GM21515 (cell line): ENCODE results near the gene PAX5.
A peak's percentile ranks its signal among the peaks of the same experiment; 100 is the strongest.
"Not testable (repeated sequence)": the region's sequence is repeated elsewhere in the genome, so short reads cannot be mapped to it uniquely, and the experiment has no call there.

ENCODE experiments used
- ATAC-seq: cut with Tn5 transposase; IDR thresholded peaks from one replicate; pipeline ENCODE4 v1.9.1; 2021; ENCODE audit not compliant: unreplicated experiment

PAX5 gene

GRCh38 chr9:37033682-37034304 is at the start of gene PAX5:
Gene PAX5, minus strand, starts transcription at chr9:37034268. Its CDS starts 237 bp downstream, at chr9:37034031.
- ATAC-seq = no peak

- no peak for ATAC-seq
These were observed 49.6 kb upstream of the PAX5 start for GRCh38 chr9:37083654-37084053.

- no peak for ATAC-seq
These were observed 48.2 kb upstream of the PAX5 start for GRCh38 chr9:37082214-37082765.

GRCh38 chr9:37081507-37081906 is 47.4 kb upstream of the PAX5 start:
- not testable (repeated sequence) for ATAC-seq

- ATAC-seq = peak; percentile 18
These were observed 46.1 kb upstream of the PAX5 start for GRCh38 chr9:37080165-37080628.

GRCh38 chr9:37079370-37080164 is 45.5 kb upstream of the PAX5 start:
- peak; percentile 90 for ATAC-seq

GRCh38 chr9:37074790-37075189 is 40.7 kb upstream of the PAX5 start:
- not testable (repeated sequence) for ATAC-seq

GRCh38 chr9:37066139-37066725 is 32.2 kb upstream of the PAX5 start:
- ATAC-seq = peak; percentile 90

- ATAC-seq = no peak
These were observed 28.3 kb upstream of the PAX5 start for GRCh38 chr9:37062336-37062735.

- ATAC-seq = no peak
These were observed 27.7 kb upstream of the PAX5 start for GRCh38 chr9:37061768-37062167.

GRCh38 chr9:37060833-37061232 is 26.8 kb upstream of the PAX5 start:
- no peak for ATAC-seq

- no peak for ATAC-seq
These were observed 22.2 kb upstream of the PAX5 start for GRCh38 chr9:37056046-37056920.

- ATAC-seq = not testable (repeated sequence)
These were observed 20.3 kb upstream of the PAX5 start for GRCh38 chr9:37054363-37054720.

GRCh38 chr9:37053684-37054362 is 19.8 kb upstream of the PAX5 start:
- no peak for ATAC-seq

- no peak for ATAC-seq
These were observed 12.6 kb upstream of the PAX5 start for GRCh38 chr9:37046683-37047082.

- no peak for ATAC-seq
These were observed 8.4 kb upstream of the PAX5 start for GRCh38 chr9:37042421-37042820.

- no peak for ATAC-seq
These were observed 6.5 kb upstream of the PAX5 start for GRCh38 chr9:37040508-37041127.

- ATAC-seq = no peak
These were observed 4.9 kb upstream of the PAX5 start for GRCh38 chr9:37038943-37039464.

GRCh38 chr9:37038302-37038942 is 4.4 kb upstream of the PAX5 start:
- no peak for ATAC-seq
